Astrocyte (in vitro differentiated cells and primary cell): ENCODE results near the gene JHY. TPM values are rescaled to one million over a fixed set of nuclear protein-coding genes. Genes with fewer than 3 reads are reported as not detected.
A peak's percentile ranks its signal among the peaks of the same experiment; 100 is the strongest.

Experiments used
- DNase-seq: peaks from one replicate; pipeline ENCODE4 v3.0.0-alpha.2; 2010; ENCODE audit warnings: low read depth
- FAIRE-seq: peaks from 2 replicates; lab custom pipeline; 2011; peaks lifted over from hg19 to GRCh38; lab: Jason Lieb, UNC
- H2AFZ ChIP-seq: 2 replicates; pipeline ENCODE4 v1.6.0; 2012; ENCODE audit warnings: low read depth, low read length, inconsistent platforms
- H3K27ac ChIP-seq: 2 replicates; pipeline ENCODE4 v1.5.1; 2011; ENCODE audit warnings: low read depth, low read length, inconsistent platforms
- H3K27me3 ChIP-seq: 2 replicates; pipeline ENCODE4 v1.6.0; 2011; ENCODE audit warnings: low read length, inconsistent platforms; ENCODE audit not compliant: insufficient read depth
- H3K36me3 ChIP-seq: 2 replicates; pipeline ENCODE4 v1.5.1; 2011; ENCODE audit warnings: low read length, inconsistent platforms; ENCODE audit not compliant: insufficient read depth
- H3K4me1 ChIP-seq: 2 replicates; pipeline ENCODE4 v1.5.1; 2011; ENCODE audit warnings: low read length, inconsistent platforms; ENCODE audit not compliant: insufficient read depth
- H3K4me2 ChIP-seq: 2 replicates; pipeline ENCODE4 v1.6.0; 2012; ENCODE audit warnings: low read length, inconsistent platforms
- H3K4me3 ChIP-seq: 2 replicates; pipeline ENCODE4 v1.5.1; 2011; ENCODE audit warnings: low read depth, mild to moderate bottlenecking, low read length, inconsistent platforms; ENCODE audit not compliant: insufficient read depth
- H3K79me2 ChIP-seq: 2 replicates; pipeline ENCODE4 v1.6.0; 2012; ENCODE audit warnings: mild to moderate bottlenecking, low read length, inconsistent platforms; ENCODE audit not compliant: insufficient read depth
- H3K9ac ChIP-seq: 2 replicates; pipeline ENCODE4 v1.6.0; 2012; ENCODE audit warnings: mild to moderate bottlenecking, low read length, inconsistent platforms
- H3K9me3 ChIP-seq: 2 replicates; pipeline ENCODE4 v1.5.1; 2012; ENCODE audit warnings: low read depth, mild to moderate bottlenecking, low read length, inconsistent platforms; ENCODE audit not compliant: insufficient read depth
- H4K20me1 ChIP-seq: 2 replicates; pipeline ENCODE4 v1.6.0; 2012; ENCODE audit warnings: low read length, inconsistent platforms; ENCODE audit not compliant: insufficient read depth
- H3K27ac Mint-ChIP-seq: one replicate; pipeline ENCODE4 v1.8.0; 2021; ENCODE audit warnings: mild to moderate bottlenecking, mixed read lengths; ENCODE audit not compliant: unreplicated experiment
- H3K27me3 Mint-ChIP-seq: one replicate; pipeline ENCODE4 v1.8.0; 2021; ENCODE audit warnings: low read depth, mixed read lengths; ENCODE audit not compliant: unreplicated experiment
- H3K36me3 Mint-ChIP-seq: one replicate; pipeline ENCODE4 v1.8.0; 2021; ENCODE audit warnings: low read depth, mixed read lengths; ENCODE audit not compliant: unreplicated experiment
- H3K4me1 Mint-ChIP-seq: one replicate; pipeline ENCODE4 v1.8.0; 2021; ENCODE audit warnings: low read depth, mixed read lengths; ENCODE audit not compliant: unreplicated experiment
- H3K4me3 Mint-ChIP-seq: one replicate; pipeline ENCODE4 v1.8.0; 2021; ENCODE audit warnings: mild to moderate bottlenecking, moderate library complexity, mixed read lengths; ENCODE audit not compliant: unreplicated experiment
- H3K9me3 Mint-ChIP-seq: one replicate; pipeline ENCODE4 v1.8.0; 2021; ENCODE audit warnings: mild to moderate bottlenecking, mixed read lengths; ENCODE audit not compliant: unreplicated experiment
- EZH2 ChIP-seq: IDR thresholded peaks from 2 replicates; pipeline ENCODE4 v1.6.1; 2012; ENCODE audit warnings: mild to moderate bottlenecking, low read length, inconsistent platforms; ENCODE audit not compliant: insufficient read depth
- total RNA-seq: library from RNA; stranded (reverse); gene quantifications from 2 replicates; pipeline ENCODE4 v1.2.1, GENCODE V29; 2021
- TF ChIP-seq, protein P1 (sequence below): IDR thresholded peaks from 2 replicates; pipeline ENCODE4 v1.5.1; 2011; ENCODE audit warnings: low read depth, mild to moderate bottlenecking, inconsistent platforms, low read length, moderate library complexity; ENCODE audit not compliant: insufficient read depth

Gene JHY
- total RNA-seq, 1 donor from 2014 or later: 2.7 TPM

DNA sequence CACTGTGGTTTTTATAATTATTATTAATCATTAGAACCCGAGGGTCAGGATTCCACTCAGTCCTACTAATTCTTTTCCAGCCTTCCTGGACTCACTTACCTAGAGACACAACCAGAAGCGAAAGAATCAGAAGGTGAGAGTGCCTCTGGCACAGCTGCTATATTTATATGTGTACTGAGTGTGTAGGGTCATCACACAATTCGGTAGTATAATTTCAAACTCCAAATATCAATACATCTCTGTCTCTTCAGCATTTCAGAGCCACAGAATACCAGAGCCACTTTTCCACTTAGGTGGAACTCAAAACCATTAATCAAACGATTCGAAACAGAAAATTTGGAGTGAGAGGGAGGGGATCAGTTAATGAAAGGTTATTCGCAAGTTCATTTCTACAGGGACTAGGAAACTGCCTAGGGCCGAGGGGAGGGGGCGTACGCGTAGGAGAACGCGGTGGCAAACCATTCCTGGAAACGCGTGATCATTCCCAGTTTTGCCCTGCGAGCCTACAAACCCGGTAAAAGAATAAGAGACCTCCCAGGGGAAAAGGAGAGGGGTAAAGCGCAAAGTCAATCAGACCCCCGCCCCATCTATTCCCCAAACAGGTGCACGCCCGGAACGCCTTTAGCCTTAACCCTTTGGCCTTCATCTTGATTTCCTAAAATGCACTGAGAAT, 93.6 kb downstream of the JHY start:
- no peak overlapping the region for H3K4me3 Mint-ChIP-seq
- Histone ChIP-seq H4K20me1 (peaks cover 7% of the 10 kb centered on the region), H3K27me3 (peaks cover 89% of the 10 kb centered on the region), H2AFZ (no peak overlapping the region), H3K36me3 (no peaks in the 10 kb centered on the region), H3K9me3 (no peaks in the 10 kb centered on the region), H3K4me3 (no peak overlapping the region), H3K79me2 (no peaks in the 10 kb centered on the region), H3K4me2 (no peak overlapping the region), H3K9ac (no peak overlapping the region), H3K27ac (no peak overlapping the region), H3K4me1 (no peaks in the 10 kb centered on the region)
- H3K4me1 Mint-ChIP-seq: peaks cover 7% of the 10 kb centered on the region
- peaks cover 7% of the 10 kb centered on the region for H3K9me3 Mint-ChIP-seq
- no peaks in the 10 kb centered on the region for H3K36me3 Mint-ChIP-seq
- H3K27me3 Mint-ChIP-seq: peaks cover 82% of the 10 kb centered on the region
- no peak for FAIRE-seq
- no peak for DNase-seq
- H3K27ac Mint-ChIP-seq: no peak overlapping the region
- TF ChIP-seq EZH2: no peak
- TF ChIP-seq, protein P1, sequence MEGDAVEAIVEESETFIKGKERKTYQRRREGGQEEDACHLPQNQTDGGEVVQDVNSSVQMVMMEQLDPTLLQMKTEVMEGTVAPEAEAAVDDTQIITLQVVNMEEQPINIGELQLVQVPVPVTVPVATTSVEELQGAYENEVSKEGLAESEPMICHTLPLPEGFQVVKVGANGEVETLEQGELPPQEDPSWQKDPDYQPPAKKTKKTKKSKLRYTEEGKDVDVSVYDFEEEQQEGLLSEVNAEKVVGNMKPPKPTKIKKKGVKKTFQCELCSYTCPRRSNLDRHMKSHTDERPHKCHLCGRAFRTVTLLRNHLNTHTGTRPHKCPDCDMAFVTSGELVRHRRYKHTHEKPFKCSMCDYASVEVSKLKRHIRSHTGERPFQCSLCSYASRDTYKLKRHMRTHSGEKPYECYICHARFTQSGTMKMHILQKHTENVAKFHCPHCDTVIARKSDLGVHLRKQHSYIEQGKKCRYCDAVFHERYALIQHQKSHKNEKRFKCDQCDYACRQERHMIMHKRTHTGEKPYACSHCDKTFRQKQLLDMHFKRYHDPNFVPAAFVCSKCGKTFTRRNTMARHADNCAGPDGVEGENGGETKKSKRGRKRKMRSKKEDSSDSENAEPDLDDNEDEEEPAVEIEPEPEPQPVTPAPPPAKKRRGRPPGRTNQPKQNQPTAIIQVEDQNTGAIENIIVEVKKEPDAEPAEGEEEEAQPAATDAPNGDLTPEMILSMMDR: no peak

DNA sequence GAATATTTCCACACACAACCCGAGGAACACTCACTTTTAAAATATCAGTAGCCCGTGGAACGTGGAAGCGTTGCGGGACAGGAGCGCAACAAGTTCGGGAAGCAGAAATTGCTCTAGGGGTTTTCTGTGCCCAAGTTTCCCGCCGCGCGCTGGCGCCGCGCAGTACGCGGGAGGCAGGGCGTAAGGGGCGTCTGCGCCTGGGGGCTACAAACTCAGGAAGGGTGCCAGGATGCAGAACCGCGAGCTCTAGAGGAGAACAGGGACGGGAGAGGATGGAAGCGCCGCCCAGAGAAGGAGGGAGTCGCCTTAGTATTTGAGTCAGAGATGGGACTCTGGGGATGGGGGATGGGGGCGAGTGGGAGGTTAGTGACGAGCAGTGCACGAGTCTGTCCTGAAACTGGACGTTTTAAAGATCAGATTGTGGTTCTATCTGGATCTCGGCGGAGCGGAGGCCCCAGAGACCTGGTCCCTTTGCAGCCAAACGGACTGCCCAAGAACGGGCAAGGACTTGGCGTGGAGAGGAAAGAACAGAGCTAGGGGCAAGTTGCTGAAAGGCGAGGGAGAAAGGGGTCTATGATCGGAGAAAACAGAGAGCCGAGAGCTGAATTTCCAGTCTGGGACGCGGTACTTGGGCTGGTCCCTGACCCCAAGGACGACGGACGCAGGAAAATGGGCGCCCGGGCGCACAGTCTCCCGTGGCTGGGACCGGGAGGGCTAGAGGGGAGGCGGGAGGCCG, 94.3 kb downstream of the JHY start:
- no peaks in the 10 kb centered on the region for H3K9me3 ChIP-seq
- DNase-seq (no peak), FAIRE-seq (no peak)
- peaks cover 7% of the 10 kb centered on the region for H3K4me1 Mint-ChIP-seq
- H3K36me3 ChIP-seq: no peaks in the 10 kb centered on the region
- TF ChIP-seq EZH2: no peak
- TF ChIP-seq, protein P1: no peak
- H3K9me3 Mint-ChIP-seq: peaks cover 7% of the 10 kb centered on the region
- H3K4me2 ChIP-seq: peak overlapping the region; percentile 57
- H2AFZ ChIP-seq: peak overlapping the region; percentile 30
- H3K27me3 Mint-ChIP-seq: peaks cover 89% of the 10 kb centered on the region
- H3K79me2 ChIP-seq: no peaks in the 10 kb centered on the region
- H3K36me3 Mint-ChIP-seq: no peaks in the 10 kb centered on the region
- H3K27me3 ChIP-seq: peaks cover 94% of the 10 kb centered on the region
- H3K9ac ChIP-seq: no peak overlapping the region
- no peak overlapping the region for H3K4me3 ChIP-seq
- H3K4me1 ChIP-seq: peaks cover 4% of the 10 kb centered on the region
- H3K27ac Mint-ChIP-seq: peak overlapping the region; percentile 66
- H3K4me3 Mint-ChIP-seq: peak overlapping the region; percentile 74
- no peak overlapping the region for H3K27ac ChIP-seq
- peaks cover 12% of the 10 kb centered on the region for H4K20me1 ChIP-seq
